GM23338 (cell line): ENCODE measurements around the gene RPRD1A. TPM values are rescaled to one million over a fixed set of nuclear protein-coding genes. Genes with fewer than 3 reads are reported as not detected.

ENCODE experiments used
- ATAC-seq: fragments of 200-7000 bp; cut with Tn5 transposase; 3 replicates; pipeline ENCODE4 v1.9.1; 2020
- DNase-seq: peaks from one replicate; pipeline ENCODE4 v3.0.0-alpha.2; 2015; ENCODE audit warnings: low spot score
- H2AFZ ChIP-seq: fragments of 200-600 bp; sonication (generic); 2 replicates; pipeline ENCODE4 v1.8.0; 2016; ENCODE audit warnings: antibody characterized with exemption, mild to moderate bottlenecking, moderate library complexity
- H3F3A ChIP-seq: fragments of 200-600 bp; sonication (generic); replicated peaks from 2 replicates; pipeline ENCODE4 v1.8.0; 2017; ENCODE audit warnings: antibody characterized with exemption, mixed run types, low read depth
- H3K27ac ChIP-seq: fragments of 200-600 bp; sonication (generic); 2 replicates; pipeline ENCODE4 v1.6.1; 2016; ENCODE audit warnings: low read depth
- H3K27me3 ChIP-seq: fragments of 200-600 bp; sonication (generic); 2 replicates; pipeline ENCODE4 v1.8.0; 2016; ENCODE audit warnings: mild to moderate bottlenecking, mixed run types, moderate library complexity; ENCODE audit not compliant: insufficient read depth
- H3K36me3 ChIP-seq: fragments of 200-600 bp; sonication (generic); 2 replicates; pipeline ENCODE4 v1.8.0; 2016; ENCODE audit warnings: mild to moderate bottlenecking; ENCODE audit not compliant: insufficient read depth
- H3K4me1 ChIP-seq: fragments of 200-600 bp; sonication (generic); 2 replicates; pipeline ENCODE4 v1.8.0; 2016; ENCODE audit warnings: mild to moderate bottlenecking, moderate library complexity; ENCODE audit not compliant: insufficient read depth
- H3K4me2 ChIP-seq: fragments of 200-600 bp; sonication (generic); 2 replicates; pipeline ENCODE4 v1.7.1; 2017; ENCODE audit warnings: mixed run types
- H3K4me3 ChIP-seq: fragments of 200-600 bp; sonication (generic); 2 replicates; pipeline ENCODE4 v1.6.1; 2016; ENCODE audit warnings: mixed run types
- H3K79me2 ChIP-seq: fragments of 200-600 bp; sonication (generic); replicated peaks from 2 replicates; pipeline ENCODE4 v1.8.0; 2017; ENCODE audit warnings: mild to moderate bottlenecking; ENCODE audit not compliant: insufficient read depth
- H3K9me2 ChIP-seq: fragments of 200-600 bp; sonication (generic); 2 replicates; pipeline ENCODE4 v1.8.0; 2017; ENCODE audit not compliant: insufficient read depth
- H4K20me1 ChIP-seq: fragments of 200-600 bp; sonication (generic); replicated peaks from 2 replicates; pipeline ENCODE4 v1.8.0; 2017; ENCODE audit warnings: mild to moderate bottlenecking; ENCODE audit not compliant: insufficient read depth
- H3K27ac Mint-ChIP-seq: 2 replicates; pipeline ENCODE4 v1.8.0; 2020; ENCODE audit warnings: inconsistent platforms, mild to moderate bottlenecking, moderate library complexity, mixed read lengths
- H3K27me3 Mint-ChIP-seq: 3 replicates; pipeline ENCODE4 v1.8.0; 2022; ENCODE audit warnings: low read depth, mild to moderate bottlenecking, moderate library complexity, mixed read lengths, inconsistent platforms; ENCODE audit not compliant: insufficient read depth, poor library complexity
- H3K36me3 Mint-ChIP-seq: 3 replicates; pipeline ENCODE4 v1.8.0; 2021; ENCODE audit warnings: low read depth, mild to moderate bottlenecking, inconsistent platforms, moderate library complexity, mixed read lengths
- H3K4me1 Mint-ChIP-seq: 3 replicates; pipeline ENCODE4 v1.8.0; 2020; ENCODE audit warnings: mild to moderate bottlenecking, inconsistent platforms, mixed read lengths
- H3K4me3 Mint-ChIP-seq: 3 replicates; pipeline ENCODE4 v1.8.0; 2021; ENCODE audit warnings: moderate library complexity, mild to moderate bottlenecking, inconsistent platforms, mixed read lengths
- H3K9me3 Mint-ChIP-seq: 3 replicates; pipeline ENCODE4 v1.8.0; 2020; ENCODE audit warnings: moderate library complexity, mild to moderate bottlenecking, inconsistent platforms, mixed read lengths
- CREB1 ChIP-seq: fragments of 250-450 bp; sonication (Bioruptor Pico); IDR thresholded peaks from 2 replicates; pipeline ENCODE4 v1.5.0; 2020; ENCODE audit warnings: low read depth, mild to moderate bottlenecking, moderate library complexity
- EZH2 ChIP-seq: fragments of 200-600 bp; sonication (generic); IDR thresholded peaks from one replicate; pipeline ENCODE4 v1.8.0; 2017; ENCODE audit warnings: antibody characterized with exemption, mild to moderate bottlenecking, low read depth; ENCODE audit not compliant: unreplicated experiment
- EZH2phosphoT487 ChIP-seq: fragments of 200-600 bp; sonication (generic); IDR thresholded peaks from one replicate; pipeline ENCODE4 v1.8.1; 2018; ENCODE audit warnings: antibody characterized with exemption; ENCODE audit not compliant: unreplicated experiment
- NANOG ChIP-seq: IDR thresholded peaks from 2 replicates; pipeline ENCODE4 v1.6.1; 2016; ENCODE audit warnings: antibody characterized with exemption, borderline replicate concordance
- POLR2AphosphoS5 ChIP-seq: IDR thresholded peaks from 2 replicates; pipeline ENCODE4 v1.6.1; 2016; ENCODE audit warnings: antibody characterized with exemption, low read depth
- REST ChIP-seq: IDR thresholded peaks from one replicate; pipeline ENCODE4 v1.6.1; 2018; ENCODE audit warnings: antibody characterized with exemption; ENCODE audit not compliant: unreplicated experiment
- STAT1 ChIP-seq: IDR thresholded peaks from one replicate; pipeline ENCODE4 v1.6.1; 2016; ENCODE audit warnings: antibody characterized with exemption; ENCODE audit not compliant: unreplicated experiment
- ZNF114 ChIP-seq: fragments of 250-450 bp; sonication (Bioruptor Pico); IDR thresholded peaks from 2 replicates; pipeline ENCODE4 v1.5.0; 2020; ENCODE audit warnings: mild to moderate bottlenecking, moderate library complexity
- ZNF331 ChIP-seq: fragments of 250-450 bp; sonication (Bioruptor Pico); IDR thresholded peaks from 2 replicates; pipeline ENCODE4 v1.5.0; 2020; ENCODE audit warnings: low read depth, mild to moderate bottlenecking, moderate library complexity
- ZNF462 ChIP-seq: fragments of 250-450 bp; sonication (Bioruptor Pico); IDR thresholded peaks from 2 replicates; pipeline ENCODE4 v1.5.0; 2020; ENCODE audit warnings: mild to moderate bottlenecking, moderate library complexity
- polyA plus RNA-seq: library from polyadenylated mRNA; unstranded; fragments of >200 nt; fragmentation: Nextera tagmentation; extraction: Ambion mirVana; gene quantifications from 2 replicates; pipeline ENCODE4 v1.2.1, GENCODE V29; 2016
- total RNA-seq: library from RNA; depleted of rRNA; stranded (reverse); fragments of >200 nt; shearing (Covaris generic); gene quantifications from 2 replicates; pipeline ENCODE4 v1.2.3, GENCODE V29; 2014
- TF ChIP-seq, protein P1 (sequence below), 2 experiments: fragments of 200-600 bp in 1 of 2; sonication (generic) in 1 of 2; conservative IDR thresholded peaks; 2 replicates each; pipeline versions ENCODE4 v1.5.1 to v1.6.1; 2016 to 2017; ENCODE audit warnings: antibody characterized with exemption in 2 of 2, low read depth in 2 of 2, mild to moderate bottlenecking in 2 of 2, moderate library complexity in 1 of 2

RPRD1A gene
- total and polyA plus RNA-seq, 2 experiments from 2014 or later = 67.9 to 157 TPM

DNA sequence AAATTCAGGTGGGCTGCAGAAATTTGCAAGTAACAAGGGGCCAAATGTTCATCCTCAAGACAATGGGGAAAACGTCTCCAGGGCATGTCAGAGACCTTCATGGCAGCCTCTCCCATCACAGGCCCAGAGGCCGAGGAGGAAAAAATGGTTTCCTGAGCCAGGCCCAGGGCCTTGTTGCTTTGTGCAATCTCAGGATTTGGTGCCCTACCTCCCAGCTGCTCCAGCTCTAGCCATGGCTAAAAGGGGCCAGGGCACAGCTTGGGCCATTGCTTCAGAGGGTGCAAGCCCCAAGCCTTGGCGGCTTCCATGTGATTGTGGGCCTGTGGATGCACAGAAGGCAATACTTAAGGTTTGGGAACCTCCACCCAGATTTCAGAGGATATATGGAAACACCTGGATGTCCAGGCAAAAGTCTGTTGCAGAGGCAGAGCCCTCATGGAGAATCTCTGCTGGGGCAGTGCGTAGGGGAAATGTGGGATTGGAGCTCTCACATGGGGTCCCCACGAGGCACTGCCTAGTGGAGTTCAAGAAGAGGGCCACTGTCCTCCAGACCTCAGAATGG, 29.2 kb downstream of the RPRD1A start (continued):
- TF ChIP-seq EZH2phosphoT487 = no peak
- no peak for TF ChIP-seq REST
- no peak for TF ChIP-seq POLR2AphosphoS5

DNA sequence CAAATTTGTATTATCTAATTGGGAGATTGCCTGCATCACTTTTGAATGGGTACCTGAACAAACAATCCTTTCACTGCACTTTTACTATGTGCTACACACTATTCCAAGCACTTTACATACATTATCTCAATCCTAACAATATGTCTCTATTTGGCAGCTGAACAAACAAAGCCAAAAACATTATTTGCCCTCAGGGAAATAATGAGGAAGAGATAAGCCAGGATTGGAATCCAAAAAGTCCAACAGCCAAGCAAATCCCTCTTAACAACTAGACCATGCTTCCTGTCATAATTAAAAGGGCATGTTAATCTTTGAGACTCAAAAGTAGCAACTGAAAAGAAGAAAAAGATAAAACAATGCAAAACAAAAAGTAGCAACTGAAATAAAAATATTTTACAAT, 32.1 kb downstream of the RPRD1A start:
- H3K4me3 Mint-ChIP-seq = no peak overlapping the region
- Histone ChIP-seq H3K4me1 (no peaks in the 10 kb centered on the region), H4K20me1 (peaks cover 26% of the 10 kb centered on the region), H3K9me2 (no peaks in the 10 kb centered on the region), H2AFZ (no peak overlapping the region), H3K36me3 (peaks cover 25% of the 10 kb centered on the region), H3K79me2 (peaks cover 93% of the 10 kb centered on the region), H3K27ac (no peak overlapping the region), H3K4me2 (no peak overlapping the region), H3K4me3 (no peak overlapping the region), H3K27me3 (no peaks in the 10 kb centered on the region), H3F3A (no peaks in the 10 kb centered on the region)
- no peak for DNase-seq
- H3K9me3 Mint-ChIP-seq = peaks cover 30% of the 10 kb centered on the region
- H3K27me3 Mint-ChIP-seq = peaks cover 2% of the 10 kb centered on the region
- peaks cover 8% of the 10 kb centered on the region; the same call in 1 of the 3 replicates for H3K4me1 Mint-ChIP-seq
- no peak for ATAC-seq
- peak overlapping the region; percentile 7; the same call in 1 of the 2 replicates for H3K27ac Mint-ChIP-seq
- peaks cover 59% of the 10 kb centered on the region for H3K36me3 Mint-ChIP-seq
- no peak for TF ChIP-seq ZNF462
- no peak for TF ChIP-seq ZNF331 (CRISPR knock-in tag)
- no peak for TF ChIP-seq EZH2phosphoT487
- no peak for TF ChIP-seq CREB1 (CRISPR knock-in tag)
- TF ChIP-seq POLR2AphosphoS5 = no peak
- TF ChIP-seq ZNF114 = no peak
- TF ChIP-seq STAT1 = no peak
- TF ChIP-seq EZH2 = no peak
- TF ChIP-seq, protein P1, sequence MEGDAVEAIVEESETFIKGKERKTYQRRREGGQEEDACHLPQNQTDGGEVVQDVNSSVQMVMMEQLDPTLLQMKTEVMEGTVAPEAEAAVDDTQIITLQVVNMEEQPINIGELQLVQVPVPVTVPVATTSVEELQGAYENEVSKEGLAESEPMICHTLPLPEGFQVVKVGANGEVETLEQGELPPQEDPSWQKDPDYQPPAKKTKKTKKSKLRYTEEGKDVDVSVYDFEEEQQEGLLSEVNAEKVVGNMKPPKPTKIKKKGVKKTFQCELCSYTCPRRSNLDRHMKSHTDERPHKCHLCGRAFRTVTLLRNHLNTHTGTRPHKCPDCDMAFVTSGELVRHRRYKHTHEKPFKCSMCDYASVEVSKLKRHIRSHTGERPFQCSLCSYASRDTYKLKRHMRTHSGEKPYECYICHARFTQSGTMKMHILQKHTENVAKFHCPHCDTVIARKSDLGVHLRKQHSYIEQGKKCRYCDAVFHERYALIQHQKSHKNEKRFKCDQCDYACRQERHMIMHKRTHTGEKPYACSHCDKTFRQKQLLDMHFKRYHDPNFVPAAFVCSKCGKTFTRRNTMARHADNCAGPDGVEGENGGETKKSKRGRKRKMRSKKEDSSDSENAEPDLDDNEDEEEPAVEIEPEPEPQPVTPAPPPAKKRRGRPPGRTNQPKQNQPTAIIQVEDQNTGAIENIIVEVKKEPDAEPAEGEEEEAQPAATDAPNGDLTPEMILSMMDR (conservative IDR thresholded peaks at IDR 0.05; ENCODE audit: low read depth in 2 of 2) = no peak
- TF ChIP-seq NANOG = no peak
